GDM1 (cell line): ENCODE data around the gene KCTD12.

Experiments
- DNase-seq: peaks from one replicate; lab custom pipeline; 2025; lab: John Stamatoyannopoulos, UW

The KCTD12 gene

GRCh38 chr13:76887076-76887563 lies 915 bp upstream of the KCTD12 start:
- no peak for DNase-seq

GRCh38 chr13:76886005-76886291 lies 257 bp downstream of the KCTD12 start:
- no peak for DNase-seq

GRCh38 chr13:76885203-76886004 lies 801 bp downstream of the KCTD12 start:
- peak; percentile 74 for DNase-seq

- no peak for DNase-seq
Measured at GRCh38 chr13:76884907-76885202, 1.4 kb downstream of the KCTD12 start.

- DNase-seq: no peak
Measured at GRCh38 chr13:76884186-76884906, 1.9 kb downstream of the KCTD12 start.

GRCh38 chr13:76883236-76883635 lies 3.0 kb downstream of the KCTD12 start:
- no peak for DNase-seq

GRCh38 chr13:76882431-76882830 lies 3.8 kb downstream of the KCTD12 start:
- DNase-seq: peak; percentile 19

- DNase-seq: no peak
Measured at GRCh38 chr13:76879883-76880270, 6.3 kb downstream of the KCTD12 start.

GRCh38 chr13:76879203-76879882 lies 6.9 kb downstream of the KCTD12 start:
- peak; percentile 78 for DNase-seq

GRCh38 chr13:76878043-76878442 lies 8.2 kb downstream of the KCTD12 start:
- DNase-seq: no peak

GRCh38 chr13:76875271-76875815 lies 10.9 kb downstream of the KCTD12 start:
- no peak for DNase-seq

- DNase-seq: no peak
Measured at GRCh38 chr13:76874479-76874878, 11.7 kb downstream of the KCTD12 start.

- no peak for DNase-seq
Measured at GRCh38 chr13:76873445-76873844, 12.8 kb downstream of the KCTD12 start.

GRCh38 chr13:76872675-76873074 lies 13.5 kb downstream of the KCTD12 start:
- no peak for DNase-seq

GRCh38 chr13:76871432-76871831 lies 14.8 kb downstream of the KCTD12 start:
- no peak for DNase-seq

GRCh38 chr13:76868371-76868770 lies 17.8 kb downstream of the KCTD12 start:
- no peak for DNase-seq

- no peak for DNase-seq
Measured at GRCh38 chr13:76865996-76866503, 20.2 kb downstream of the KCTD12 start.

GRCh38 chr13:76865109-76865508 lies 21.1 kb downstream of the KCTD12 start:
- no peak for DNase-seq

- DNase-seq: no peak
Measured at GRCh38 chr13:76864259-76864658, 21.9 kb downstream of the KCTD12 start.

GRCh38 chr13:76863022-76863421 lies 23.2 kb downstream of the KCTD12 start:
- DNase-seq: no peak

- DNase-seq: no peak
Measured at GRCh38 chr13:76861859-76862258, 24.3 kb downstream of the KCTD12 start.

GRCh38 chr13:76860706-76861105 lies 25.5 kb downstream of the KCTD12 start:
- no peak for DNase-seq

GRCh38 chr13:76854894-76855293 lies 31.3 kb downstream of the KCTD12 start:
- no peak for DNase-seq
